GM19468 (cell line): ENCODE data around the gene CD2AP.
"Not testable (repeated sequence)": the region's sequence is repeated elsewhere in the genome, so short reads cannot be mapped to it uniquely, and the experiment has no call there.

Experiments used
- ATAC-seq: cut with Tn5 transposase; IDR thresholded peaks from one replicate; pipeline ENCODE4 v1.9.1; 2021; ENCODE audit warnings: mild to moderate bottlenecking, moderate library complexity, moderate number of reproducible peaks; ENCODE audit not compliant: unreplicated experiment; ENCODE audit errors: extremely low read depth

The CD2AP gene

GRCh38 chr6:47626782-47627181 is 149.2 kb downstream of the CD2AP start:
- ATAC-seq = no peak

GRCh38 chr6:47628448-47629272 is 151.1 kb downstream of the CD2AP start:
- no peak for ATAC-seq

GRCh38 chr6:47629954-47630353 is 152.4 kb downstream of the CD2AP start:
- ATAC-seq = no peak

GRCh38 chr6:47630587-47630986 is 153.0 kb downstream of the CD2AP start:
- no peak for ATAC-seq

- no peak for ATAC-seq
Measured at GRCh38 chr6:47631269-47631772, 153.7 kb downstream of the CD2AP start.

- no peak for ATAC-seq
Measured at GRCh38 chr6:47631797-47632196, 154.2 kb downstream of the CD2AP start.

- ATAC-seq = no peak
Measured at GRCh38 chr6:47633141-47633540, 155.6 kb downstream of the CD2AP start.

- no peak for ATAC-seq
Measured at GRCh38 chr6:47634210-47635047, 156.8 kb downstream of the CD2AP start.

- no peak for ATAC-seq
Measured at GRCh38 chr6:47646689-47647088, 169.1 kb downstream of the CD2AP start.

- no peak for ATAC-seq
Measured at GRCh38 chr6:47647188-47647587, 169.6 kb downstream of the CD2AP start.

- ATAC-seq = not testable (repeated sequence)
Measured at GRCh38 chr6:47647626-47648025, 170.0 kb downstream of the CD2AP start.

- no peak for ATAC-seq
Measured at GRCh38 chr6:47648031-47648430, 170.4 kb downstream of the CD2AP start.

- ATAC-seq = no peak
Measured at GRCh38 chr6:47650553-47651432, 173.2 kb downstream of the CD2AP start.

- ATAC-seq = no peak
Measured at GRCh38 chr6:47651505-47651944, 173.9 kb downstream of the CD2AP start.

- no peak for ATAC-seq
Measured at GRCh38 chr6:47653706-47654105, 176.1 kb downstream of the CD2AP start.

GRCh38 chr6:47654255-47654654 is 176.7 kb downstream of the CD2AP start:
- ATAC-seq = no peak

- no peak for ATAC-seq
Measured at GRCh38 chr6:47655719-47656595, 178.4 kb downstream of the CD2AP start.

- ATAC-seq = no peak
Measured at GRCh38 chr6:47661960-47662359, 184.4 kb downstream of the CD2AP start.
